Osteocyte (in vitro differentiated cells): ENCODE data around the gene PPDPF. TPM values are rescaled to one million over a fixed set of nuclear protein-coding genes. Genes with fewer than 3 reads are reported as not detected.

ENCODE experiments used
- DNase-seq: peaks from one replicate; pipeline ENCODE4 v3.0.0; 2021; ENCODE audit warnings: mixed read lengths; ENCODE audit not compliant: unreplicated experiment; ENCODE audit errors: extremely low spot score
- H3K27ac Mint-ChIP-seq: one replicate; pipeline ENCODE4 v1.8.0; 2021; ENCODE audit warnings: mild to moderate bottlenecking, mixed read lengths; ENCODE audit not compliant: unreplicated experiment
- H3K27me3 Mint-ChIP-seq: one replicate; pipeline ENCODE4 v1.8.0; 2021; ENCODE audit warnings: mixed read lengths; ENCODE audit not compliant: unreplicated experiment
- H3K36me3 Mint-ChIP-seq: one replicate; pipeline ENCODE4 v1.8.0; 2021; ENCODE audit warnings: mixed read lengths; ENCODE audit not compliant: unreplicated experiment
- H3K4me1 Mint-ChIP-seq: one replicate; pipeline ENCODE4 v1.8.0; 2021; ENCODE audit warnings: mixed read lengths; ENCODE audit not compliant: unreplicated experiment
- H3K4me3 Mint-ChIP-seq: one replicate; pipeline ENCODE4 v1.8.0; 2021; ENCODE audit warnings: mild to moderate bottlenecking, moderate library complexity, mixed read lengths; ENCODE audit not compliant: unreplicated experiment
- H3K9me3 Mint-ChIP-seq: one replicate; pipeline ENCODE4 v1.8.0; 2021; ENCODE audit warnings: mixed read lengths; ENCODE audit not compliant: unreplicated experiment
- CTCF ChIP-seq: fragments of 200-600 bp; sonication (generic); IDR thresholded peaks from 2 replicates; pipeline ENCODE4 v1.5.0; 2021; ENCODE audit warnings: antibody characterized with exemption, mild to moderate bottlenecking, moderate library complexity
- total RNA-seq: library from RNA; stranded (reverse); gene quantifications from 2 replicates; pipeline ENCODE4 v1.2.1, GENCODE V29; 2021

Gene PPDPF
- total RNA-seq, 1 donor from 2014 or later, result 239 TPM

GRCh38 chr20:63538204-63539091, 17.9 kb downstream of the PPDPF start:
- no peak overlapping the region for H3K27ac Mint-ChIP-seq
- no peaks in the 10 kb centered on the region for H3K27me3 Mint-ChIP-seq
- DNase-seq, result no peak
- TF ChIP-seq CTCF, result peak; percentile 20
- peaks cover 15% of the 10 kb centered on the region for H3K4me1 Mint-ChIP-seq
- no peaks in the 10 kb centered on the region for H3K36me3 Mint-ChIP-seq
- H3K4me3 Mint-ChIP-seq, result no peak overlapping the region
- no peaks in the 10 kb centered on the region for H3K9me3 Mint-ChIP-seq

GRCh38 chr20:63539092-63539430, 18.5 kb downstream of the PPDPF start:
- Mint-ChIP-seq H3K27ac (no peak overlapping the region), H3K4me3 (no peak overlapping the region), H3K4me1 (peaks cover 15% of the 10 kb centered on the region), H3K36me3 (no peaks in the 10 kb centered on the region), H3K27me3 (no peaks in the 10 kb centered on the region), H3K9me3 (no peaks in the 10 kb centered on the region)
- TF ChIP-seq CTCF, result no peak
- no peak for DNase-seq

- no peak for DNase-seq
- Mint-ChIP-seq H3K27ac (no peak overlapping the region), H3K4me1 (peaks cover 15% of the 10 kb centered on the region), H3K27me3 (no peaks in the 10 kb centered on the region), H3K9me3 (no peaks in the 10 kb centered on the region), H3K4me3 (no peak overlapping the region), H3K36me3 (no peaks in the 10 kb centered on the region)
- no peak for TF ChIP-seq CTCF
Measured at GRCh38 chr20:63539441-63540370, 19.1 kb downstream of the PPDPF start.

GRCh38 chr20:63540417-63541186, 20.0 kb downstream of the PPDPF start:
- TF ChIP-seq CTCF, result no peak
- Mint-ChIP-seq H3K4me1 (peaks cover 15% of the 10 kb centered on the region), H3K4me3 (no peak overlapping the region), H3K36me3 (no peaks in the 10 kb centered on the region), H3K27me3 (peaks cover 2% of the 10 kb centered on the region), H3K27ac (no peak overlapping the region), H3K9me3 (no peaks in the 10 kb centered on the region)
- no peak for DNase-seq
